HepG2 (cell line): ENCODE results near the gene CGB3. TPM values are rescaled to one million over a fixed set of nuclear protein-coding genes. Genes with fewer than 3 reads are reported as not detected.

ENCODE experiments used
- ATAC-seq: fragments of 200-7000 bp; cut with Tn5 transposase; 3 replicates; pipeline ENCODE4 v1.9.1; 2020; ENCODE audit warnings: mild to moderate bottlenecking, moderate library complexity
- BruUV-seq: library from RNA; stranded (reverse); fragments of 400-500 nt; replicated peaks from 2 replicates; lab custom pipeline; 2021; lab: Mats Ljungman, UMichigan
- CTCF ChIA-PET: fragments of 300-600 bp; formaldehyde crosslinking; extraction: SDS; loops from one replicate; lab custom pipeline; 2021; ENCODE audit warnings: low total read pairs, inconsistent platforms, low intra/inter-chr PET ratio; lab: Yijun Ruan, JAX
- POLR2A ChIA-PET: fragments of 350-600 bp; sonication (Branson Sonifier 250); formaldehyde crosslinking; loops from one replicate; lab custom pipeline; 2020; ENCODE audit warnings: antibody characterized with exemption, inconsistent platforms; lab: Yijun Ruan, JAX
- DNase-seq: peaks from one replicate; pipeline ENCODE4 v3.0.0-alpha.2; 2015; ENCODE audit warnings: low spot score
- FAIRE-seq: peaks from 3 replicates; lab custom pipeline; 2011; peaks lifted over from hg19 to GRCh38; lab: Jason Lieb, UNC
- H2AFZ ChIP-seq: one replicate; pipeline ENCODE4 v1.6.1; 2011; ENCODE audit warnings: low read length, inconsistent platforms
- H3K27ac ChIP-seq: fragments of 300-600 bp; 3 replicates; pipeline ENCODE4 v1.8.0; 2011; ENCODE audit warnings: mixed run types, mild to moderate bottlenecking, mixed read lengths, low read length, inconsistent platforms; ENCODE audit not compliant: insufficient read depth; ENCODE audit errors: extremely low read length
- H3K27me3 ChIP-seq, 2 experiments: fragments of 200-600 bp in 1 of 2; 2 replicates in 1 of 2; 3 replicates in 1 of 2; pipeline versions ENCODE4 v1.6.0 to v1.8.0; 2011; ENCODE audit warnings: low read length in 2 of 2, mild to moderate bottlenecking in 2 of 2, moderate library complexity in 2 of 2, inconsistent platforms in 1 of 2; ENCODE audit not compliant: insufficient read depth in 2 of 2, control insufficient read depth in 1 of 2
- H3K36me3 ChIP-seq, 2 experiments: fragments of 200-600 bp in 1 of 2; replicated peaks in 1 of 2; 2 replicates in 1 of 2; 3 replicates in 1 of 2; pipeline versions ENCODE4 v1.5.1 to v1.8.0; 2011; ENCODE audit warnings: low read length in 2 of 2, inconsistent platforms in 1 of 2; ENCODE audit not compliant: insufficient read depth in 2 of 2, control insufficient read depth in 1 of 2
- H3K4me1 ChIP-seq: 2 replicates; pipeline ENCODE4 v1.5.1; 2012; ENCODE audit warnings: low read length, inconsistent platforms; ENCODE audit not compliant: insufficient read depth
- H3K4me2 ChIP-seq: 2 replicates; pipeline ENCODE4 v1.6.0; 2011; ENCODE audit warnings: low read depth, low read length, inconsistent platforms
- H3K4me3 ChIP-seq, 3 experiments: fragments of 200-600 bp in 1 of 3; sonication (generic), shearing (Covaris generic) in 1 of 3; replicated peaks in 1 of 3; 2 replicates each; pipeline ENCODE4 v1.5.1; 2011 to 2016; ENCODE audit warnings: low read length in 3 of 3, inconsistent platforms in 2 of 3, low read depth in 2 of 3, mild to moderate bottlenecking in 2 of 3, control low read depth in 1 of 3, mixed read lengths in 1 of 3; ENCODE audit not compliant: insufficient read depth in 1 of 3
- H3K79me2 ChIP-seq: one replicate; pipeline ENCODE4 v1.6.1; 2011; ENCODE audit warnings: low read length, inconsistent platforms; ENCODE audit not compliant: insufficient read depth
- H3K9ac ChIP-seq: 2 replicates; pipeline ENCODE4 v1.6.0; 2011; ENCODE audit warnings: mild to moderate bottlenecking, low read depth, low read length, inconsistent platforms; ENCODE audit not compliant: insufficient read depth
- H3K9me3 ChIP-seq: 2 replicates; pipeline ENCODE4 v1.5.1; 2012; ENCODE audit warnings: mild to moderate bottlenecking, low read length
- H4K20me1 ChIP-seq: 2 replicates; pipeline ENCODE4 v1.6.0; 2011; ENCODE audit warnings: inconsistent platforms, mild to moderate bottlenecking, low read length, moderate library complexity; ENCODE audit not compliant: insufficient read depth
- CCAR2 ChIP-seq: fragments of 200-400 bp; formaldehyde crosslinking; optimal IDR thresholded peaks from 2 replicates; pipeline ENCODE3; 2018; ENCODE audit warnings: low read depth, mild to moderate bottlenecking, low read length, moderate library complexity
- KLF13 ChIP-seq: sonication (generic); formaldehyde crosslinking; IDR thresholded peaks from 2 replicates; pipeline ENCODE4 v1.4.0; 2020; ENCODE audit warnings: mild to moderate bottlenecking, missing genetic modification reagents
- NFE2 ChIP-seq: sonication (generic); formaldehyde crosslinking; IDR thresholded peaks from 2 replicates; pipeline ENCODE4 v1.4.0; 2020; ENCODE audit warnings: missing genetic modification reagents
- NR2C2 ChIP-seq: sonication (generic); formaldehyde crosslinking; IDR thresholded peaks from 2 replicates; pipeline ENCODE4 v1.4.0; 2020; ENCODE audit warnings: missing genetic modification reagents, mild to moderate bottlenecking, moderate library complexity, borderline replicate concordance
- SOX13 ChIP-seq, 3 experiments: fragments of 450-650 bp in 1 of 3; sonication (generic) in 1 of 3; formaldehyde crosslinking in 1 of 3; IDR thresholded peaks in 2 of 3; conservative IDR thresholded peaks in 1 of 3; 2 replicates each; pipeline versions ENCODE4 v1.5.0 to v1.6.1; 2016 to 2020; ENCODE audit warnings: antibody characterized with exemption in 1 of 3, mild to moderate bottlenecking in 1 of 3, missing compliant biosample characterization in 1 of 3, missing genetic modification reagents in 1 of 3, moderate library complexity in 1 of 3
- STAG1 ChIP-seq: sonication (generic); formaldehyde crosslinking; IDR thresholded peaks from 2 replicates; pipeline ENCODE4 v1.4.0; 2020; ENCODE audit warnings: missing genetic modification reagents
- ZNF552 ChIP-seq: sonication (generic); formaldehyde crosslinking; IDR thresholded peaks from 2 replicates; pipeline ENCODE4 v1.9.0; 2022; ENCODE audit warnings: missing genetic modification reagents, mild to moderate bottlenecking, borderline replicate concordance
- ZNF784 ChIP-seq: sonication (generic); formaldehyde crosslinking; IDR thresholded peaks from 2 replicates; pipeline ENCODE4 v1.5.1; 2020; ENCODE audit warnings: missing genetic modification reagents, mild to moderate bottlenecking, borderline replicate concordance
- ZSCAN9 ChIP-seq: IDR thresholded peaks from 2 replicates; pipeline ENCODE4 v1.6.1; 2016; ENCODE audit warnings: borderline replicate concordance
- WGBS: methylation state at CpG from one replicate; pipeline ENCODE4 v1.1.6; 2017; ENCODE audit warnings: low lambda C conversion rate; 5-methylcytosine and 5-hydroxymethylcytosine counted together
- in situ Hi-C: cut with HindIII; loops from 2 replicates; pipeline ENCODE4 v1.10.0; 2017; ENCODE audit warnings: low pct_unique_long_range_greater_than_20kb; ENCODE audit not compliant: extremely low pct_ligation_motif_present
- intact Hi-C: fragments of 100-400 bp; cut with micrococcal nuclease; formaldehyde crosslinking; loops from one replicate; pipeline ENCODE4 v1.10.0; 2022; ENCODE audit not compliant: unreplicated experiment
- polyA plus RNA-seq, 8 experiments: library from polyadenylated mRNA; depleted of rRNA in 3 of 8; stranded (reverse) in 7 of 8; unstranded in 1 of 8; fragments of >200 nt; fragmentation: Illumina TruSeq in 4 of 8; extraction: Trizol in 4 of 8; gene quantifications; 2 replicates each; pipeline versions ENCODE4 v1.2.1 to v1.2.3, GENCODE V29; 2011 to 2016; ENCODE audit warnings: low read depth in 4 of 8, missing spikeins in 1 of 8, mixed read lengths in 1 of 8; ENCODE audit not compliant: insufficient read depth in 1 of 8
- total RNA-seq, 5 experiments: library from RNA; depleted of rRNA; stranded (reverse); fragments of >200 nt; fragmentation: Illumina TruSeq; extraction: Trizol; gene quantifications; 2 replicates each; pipeline ENCODE4 v1.2.3, GENCODE V29; 2016; ENCODE audit warnings: low read depth in 1 of 5
- TF ChIP-seq, protein P1 (sequence below): sonication (generic); formaldehyde crosslinking; IDR thresholded peaks from 2 replicates; pipeline ENCODE4 v1.9.0; 2022; ENCODE audit warnings: missing genetic modification reagents, mild to moderate bottlenecking, borderline replicate concordance
- TF ChIP-seq, protein P2 (sequence below): sonication (generic); formaldehyde crosslinking; IDR thresholded peaks from 2 replicates; pipeline ENCODE4 v1.4.0; 2020; ENCODE audit warnings: low read depth, mild to moderate bottlenecking, missing genetic modification reagents
- TF ChIP-seq, protein P3 (sequence below): sonication (generic); formaldehyde crosslinking; IDR thresholded peaks from 2 replicates; pipeline ENCODE4 v1.4.0; 2020; ENCODE audit warnings: missing genetic modification reagents

Gene CGB3
- total and polyA plus RNA-seq, 2 of the 13 experiments (the other 11 are each of a cell fraction or from before 2014, with no cell fraction given) = not detected

DNA sequence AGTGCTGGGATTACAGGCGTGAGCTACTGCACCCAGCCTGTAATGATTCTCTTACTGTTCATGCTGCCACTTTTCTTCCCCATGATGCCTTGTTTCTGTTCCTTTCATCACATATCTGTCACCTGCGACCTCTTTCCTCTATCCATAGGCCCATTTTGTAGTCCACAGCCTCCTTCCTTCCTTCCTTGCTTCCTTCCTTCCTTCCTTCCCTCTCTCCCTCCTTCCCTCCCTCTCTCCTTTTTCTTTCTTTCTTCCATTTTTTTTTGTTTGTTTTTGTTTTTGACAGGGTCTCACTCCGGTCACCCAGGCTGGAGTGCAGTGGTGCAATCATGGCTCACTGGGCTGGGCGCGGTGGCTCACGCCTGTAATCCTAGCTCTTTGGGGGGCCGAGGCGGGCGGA, 35.3 kb downstream of the CGB3 start:
- CTCF ChIA-PET = no interaction called here
- TF ChIP-seq ZNF552 (CRISPR knock-in tag) (no peak), STAG1 (no peak), NFE2 (CRISPR knock-in tag) (no peak), KLF13 (CRISPR knock-in tag) (no peak), SOX13 (IDR thresholded peaks at IDR 0.05) (no peak), SOX13 (CRISPR knock-in tag; conservative IDR thresholded peaks at IDR 0.05 in 1 of 2, IDR thresholded peaks at IDR 0.05 in 1 of 2) (no peak), CCAR2 (no peak), NR2C2 (CRISPR knock-in tag) (no peak), ZNF784 (no peak), ZSCAN9 (CRISPR knock-in tag) (no peak)
- TF ChIP-seq, protein P1, sequence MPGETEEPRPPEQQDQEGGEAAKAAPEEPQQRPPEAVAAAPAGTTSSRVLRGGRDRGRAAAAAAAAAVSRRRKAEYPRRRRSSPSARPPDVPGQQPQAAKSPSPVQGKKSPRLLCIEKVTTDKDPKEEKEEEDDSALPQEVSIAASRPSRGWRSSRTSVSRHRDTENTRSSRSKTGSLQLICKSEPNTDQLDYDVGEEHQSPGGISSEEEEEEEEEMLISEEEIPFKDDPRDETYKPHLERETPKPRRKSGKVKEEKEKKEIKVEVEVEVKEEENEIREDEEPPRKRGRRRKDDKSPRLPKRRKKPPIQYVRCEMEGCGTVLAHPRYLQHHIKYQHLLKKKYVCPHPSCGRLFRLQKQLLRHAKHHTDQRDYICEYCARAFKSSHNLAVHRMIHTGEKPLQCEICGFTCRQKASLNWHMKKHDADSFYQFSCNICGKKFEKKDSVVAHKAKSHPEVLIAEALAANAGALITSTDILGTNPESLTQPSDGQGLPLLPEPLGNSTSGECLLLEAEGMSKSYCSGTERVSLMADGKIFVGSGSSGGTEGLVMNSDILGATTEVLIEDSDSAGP (CRISPR knock-in tag) = no peak
- TF ChIP-seq, protein P2, sequence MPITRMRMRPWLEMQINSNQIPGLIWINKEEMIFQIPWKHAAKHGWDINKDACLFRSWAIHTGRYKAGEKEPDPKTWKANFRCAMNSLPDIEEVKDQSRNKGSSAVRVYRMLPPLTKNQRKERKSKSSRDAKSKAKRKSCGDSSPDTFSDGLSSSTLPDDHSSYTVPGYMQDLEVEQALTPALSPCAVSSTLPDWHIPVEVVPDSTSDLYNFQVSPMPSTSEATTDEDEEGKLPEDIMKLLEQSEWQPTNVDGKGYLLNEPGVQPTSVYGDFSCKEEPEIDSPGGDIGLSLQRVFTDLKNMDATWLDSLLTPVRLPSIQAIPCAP (CRISPR knock-in tag) = no peak
- TF ChIP-seq, protein P3, sequence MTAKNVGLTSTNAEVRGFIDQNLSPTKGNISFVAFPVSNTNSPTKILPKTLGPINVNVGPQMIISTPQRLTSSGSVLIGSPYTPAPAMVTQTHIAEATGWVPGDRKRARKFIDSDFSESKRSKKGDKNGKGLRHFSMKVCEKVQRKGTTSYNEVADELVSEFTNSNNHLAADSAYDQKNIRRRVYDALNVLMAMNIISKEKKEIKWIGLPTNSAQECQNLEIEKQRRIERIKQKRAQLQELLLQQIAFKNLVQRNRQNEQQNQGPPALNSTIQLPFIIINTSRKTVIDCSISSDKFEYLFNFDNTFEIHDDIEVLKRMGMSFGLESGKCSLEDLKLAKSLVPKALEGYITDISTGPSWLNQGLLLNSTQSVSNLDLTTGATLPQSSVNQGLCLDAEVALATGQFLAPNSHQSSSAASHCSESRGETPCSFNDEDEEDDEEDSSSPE (CRISPR knock-in tag) = no peak
- no peaks in the 10 kb centered on the region for H4K20me1 ChIP-seq
- no peak overlapping the region for H3K9ac ChIP-seq
- no peak overlapping the region for H3K4me2 ChIP-seq
- POLR2A ChIA-PET = interaction anchor here (0.6 kb wide), 1 partner anchor 164 kb away, joined by 3 read pairs; no protein-coding TSS in a partner anchor
- DNase-seq (no peak), FAIRE-seq (no peak), ATAC-seq (no peak)
- 94% methylated on average over 9 of the region's 9 CpGs for WGBS
- no peaks in the 10 kb centered on the region for H3K9me3 ChIP-seq
- H2AFZ ChIP-seq = no peak overlapping the region
- intact Hi-C loops = no loop called here
- H3K36me3 ChIP-seq = peaks cover 13 to 39% of the 10 kb centered on the region in 2 experiments; a peak in 4 of 5 replicates
- H3K27me3 ChIP-seq = no peaks in the 10 kb centered on the region; a peak in 1 of 5 replicates
- H3K4me3 ChIP-seq = no peak overlapping the region
- no peak overlapping the region for H3K27ac ChIP-seq
- no TSS peak for BruUV-seq
- peaks cover 28% of the 10 kb centered on the region for H3K79me2 ChIP-seq
- peaks cover 23% of the 10 kb centered on the region for H3K4me1 ChIP-seq
- in situ Hi-C loops = no loop called here
